ENCODE data around the gene FBLN7.

Gene FBLN7

DNA sequence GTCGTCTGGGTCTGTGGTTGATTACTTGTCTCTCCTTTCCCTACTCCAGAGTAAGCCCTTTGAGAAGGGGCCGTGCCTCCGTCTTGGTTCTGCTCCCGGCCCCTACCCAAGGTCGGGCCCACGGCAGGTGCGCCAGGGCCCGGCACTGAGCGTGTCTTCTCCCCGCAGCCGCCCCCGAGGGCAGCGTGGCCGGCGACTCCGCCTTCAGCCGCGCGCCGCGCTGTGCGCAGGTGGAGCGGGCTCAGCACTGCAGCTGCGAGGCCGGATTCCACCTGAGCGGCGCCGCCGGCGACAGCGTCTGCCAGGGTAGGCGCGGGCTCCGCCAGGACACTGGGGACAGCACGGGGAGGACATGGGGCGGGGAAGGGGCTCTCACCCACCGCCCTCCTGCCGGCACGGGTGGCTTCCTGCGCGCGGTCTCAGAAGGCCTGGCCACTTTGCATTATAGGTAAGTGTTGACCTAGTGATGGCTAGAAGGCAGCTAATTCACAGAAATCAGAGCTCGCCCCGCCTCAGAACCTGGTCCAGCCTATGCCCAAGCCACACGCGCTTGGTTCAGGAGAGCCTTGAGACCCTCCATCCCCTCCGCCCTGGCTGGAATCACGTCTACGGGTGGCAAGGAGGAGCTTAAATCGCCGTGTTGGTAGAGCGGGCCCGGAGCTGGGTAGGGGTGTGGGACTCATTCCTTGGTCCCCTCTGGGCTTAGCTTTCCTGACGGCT lies 43.5 kb downstream of the FBLN7 start:
- Histone ChIP-seq H3K4me1 (peaks cover 0 to 58% (median 49%) of the 10 kb centered on the region in 10 experiments; a peak in 18 of 20 replicates), H3K4me3 (no peak overlapping the region)

DNA sequence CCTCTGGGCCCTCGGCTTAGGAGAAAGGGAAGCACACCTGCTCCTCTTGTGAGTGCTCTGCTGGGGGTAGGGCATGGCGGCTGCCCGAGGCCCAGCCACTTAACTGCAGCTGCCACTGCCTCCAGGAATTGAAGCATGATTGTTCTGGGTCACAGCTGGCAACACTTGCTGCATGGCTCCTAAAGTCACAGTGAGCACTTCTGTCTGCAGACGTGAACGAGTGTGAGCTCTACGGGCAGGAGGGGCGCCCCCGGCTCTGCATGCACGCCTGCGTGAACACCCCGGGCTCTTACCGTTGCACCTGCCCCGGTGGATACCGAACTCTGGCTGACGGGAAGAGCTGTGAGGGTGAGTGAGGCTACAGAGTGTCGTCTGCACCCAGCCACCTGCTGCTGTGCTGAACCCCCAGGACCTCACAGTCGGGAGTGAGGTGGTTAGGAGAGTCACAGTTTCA lies 44.4 kb downstream of the FBLN7 start:
- Histone ChIP-seq H3K4me2 (peak overlapping the region in 9 of 11 experiments; percentile 52 to 77 (median 64); a peak in 17 of 22 replicates), H3K27ac (no peak overlapping the region), H3K4me1 (peaks cover 3 to 61% (median 58%) of the 10 kb centered on the region in 10 experiments; a peak in 19 of 20 replicates), H4K20me1 (no peaks in the 10 kb centered on the region), H3K27me3 (peaks cover 18 to 33% (median 24%) of the 10 kb centered on the region in 11 experiments), H3K4me3 (no peak overlapping the region), H3K36me3 (no peaks in the 10 kb centered on the region), H3K9me3 (replicated peaks in 1 of 11) (peaks cover 19 to 45% (median 35%) of the 10 kb centered on the region in 11 experiments), H3K9ac (no peak overlapping the region)
- no peak for TF ChIP-seq Cebpa-rat (IDR thresholded peaks at IDR 0.05)

More for the DNA sequence above, 43.5 kb downstream of the FBLN7 start:
- Histone ChIP-seq H3K9ac (no peak overlapping the region), H4K20me1 (no peaks in the 10 kb centered on the region), H3K4me2 (peak overlapping the region in 8 of 11 experiments; percentile 52 to 77 (median 64); a peak in 14 of 22 replicates), H3K27ac (no peak overlapping the region), H3K27me3 (peaks cover 18 to 33% (median 24%) of the 10 kb centered on the region in 11 experiments), H3K36me3 (no peaks in the 10 kb centered on the region), H3K9me3 (replicated peaks in 1 of 11) (peaks cover 19 to 37% (median 30%) of the 10 kb centered on the region in 11 experiments)
- no peak for TF ChIP-seq Cebpa-rat (IDR thresholded peaks at IDR 0.05)

GRCh38 chr2:112183327-112184025 lies 45.3 kb downstream of the FBLN7 start:
- TF ChIP-seq Cebpa-rat (IDR thresholded peaks at IDR 0.05) = no peak
- no peak overlapping the region for H3K4me3 ChIP-seq
- H3K36me3 ChIP-seq = no peaks in the 10 kb centered on the region
- H3K4me1 ChIP-seq = peaks cover 11 to 69% (median 66%) of the 10 kb centered on the region in 10 experiments
- no peaks in the 10 kb centered on the region for H4K20me1 ChIP-seq
- H3K4me2 ChIP-seq = peak overlapping the region in 9 of 11 experiments; percentile 52 to 77 (median 64); a peak in 18 of 22 replicates
- H3K9me3 ChIP-seq (replicated peaks in 1 of 11) = peaks cover 19 to 42% (median 33%) of the 10 kb centered on the region in 11 experiments
- peaks cover 18 to 33% (median 24%) of the 10 kb centered on the region in 11 experiments for H3K27me3 ChIP-seq
- H3K27ac ChIP-seq = no peak overlapping the region
- H3K9ac ChIP-seq = no peak overlapping the region

DNA sequence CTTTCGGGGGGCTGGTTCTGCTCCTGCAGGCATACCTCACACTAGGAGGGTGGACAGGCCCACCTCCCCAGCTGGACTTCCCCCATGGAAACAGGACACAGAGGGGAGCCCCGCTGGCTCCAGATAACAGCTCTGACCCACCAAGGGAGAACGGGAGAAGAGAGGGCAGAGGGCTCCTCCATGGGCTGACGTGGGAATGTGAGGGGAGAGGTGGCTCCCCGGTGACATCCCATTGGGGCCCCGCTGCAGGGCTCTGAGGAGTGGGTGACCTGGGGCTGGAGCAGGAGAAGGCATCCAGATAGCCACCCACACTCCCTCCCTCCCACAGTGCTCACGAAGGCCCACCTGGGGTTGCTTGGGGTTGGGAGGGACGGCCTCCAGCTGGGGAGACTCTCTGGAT lies 45.9 kb downstream of the FBLN7 start:
- peaks cover 18 to 33% (median 24%) of the 10 kb centered on the region in 11 experiments for H3K27me3 ChIP-seq
- H3K9me3 ChIP-seq (replicated peaks in 1 of 11) = peaks cover 19 to 36% (median 29%) of the 10 kb centered on the region in 11 experiments
- H3K4me2 ChIP-seq = peak overlapping the region in 9 of 11 experiments; percentile 52 to 77 (median 64); a peak in 18 of 22 replicates
- H3K9ac ChIP-seq = no peak overlapping the region
- H4K20me1 ChIP-seq = no peaks in the 10 kb centered on the region
- no peak for TF ChIP-seq Cebpa-rat (IDR thresholded peaks at IDR 0.05)
- H3K36me3 ChIP-seq = no peaks in the 10 kb centered on the region
- no peak overlapping the region for H3K4me3 ChIP-seq
- peaks cover 13 to 76% (median 71%) of the 10 kb centered on the region in 10 experiments for H3K4me1 ChIP-seq
- H3K27ac ChIP-seq = no peak overlapping the region

GRCh38 chr2:112185131-112185530 lies 46.9 kb downstream of the FBLN7 start:
- no peak overlapping the region for H3K9ac ChIP-seq
- H3K4me1 ChIP-seq = peaks cover 13 to 77% (median 71%) of the 10 kb centered on the region in 10 experiments
- H3K27me3 ChIP-seq = peaks cover 18 to 33% (median 24%) of the 10 kb centered on the region in 11 experiments
- H3K36me3 ChIP-seq = no peaks in the 10 kb centered on the region
- H3K4me3 ChIP-seq = no peak overlapping the region
- TF ChIP-seq Cebpa-rat (IDR thresholded peaks at IDR 0.05) = no peak
- peak overlapping the region in 8 of 11 experiments; percentile 54 to 81 (median 63); a peak in 17 of 22 replicates for H3K4me2 ChIP-seq
- H3K9me3 ChIP-seq (replicated peaks in 1 of 11) = peaks cover 12 to 28% (median 19%) of the 10 kb centered on the region in 11 experiments; a peak in 21 of 22 replicates
- no peak overlapping the region for H3K27ac ChIP-seq
- no peaks in the 10 kb centered on the region for H4K20me1 ChIP-seq

GRCh38 chr2:112187046-112187715 lies 49.0 kb downstream of the FBLN7 start:
- Histone ChIP-seq H4K20me1 (no peaks in the 10 kb centered on the region), H3K4me1 (peaks cover 13 to 68% (median 63%) of the 10 kb centered on the region in 10 experiments), H3K4me3 (no peak overlapping the region), H3K27ac (peak overlapping the region in 3 of 11 experiments; percentile 29 to 40 (median 30); a peak in 3 of 22 replicates), H3K36me3 (no peaks in the 10 kb centered on the region), H3K27me3 (peaks cover 2 to 19% (median 6%) of the 10 kb centered on the region in 11 experiments; a peak in 19 of 22 replicates), H3K4me2 (peak overlapping the region in 10 of 11 experiments; percentile 39 to 81 (median 63); a peak in 20 of 22 replicates), H3K9me3 (replicated peaks in 1 of 11) (peaks cover 0 to 11% (median 5%) of the 10 kb centered on the region in 11 experiments; a peak in 5 of 22 replicates), H3K9ac (no peak overlapping the region)
- TF ChIP-seq Cebpa-rat (IDR thresholded peaks at IDR 0.05) = no peak

DNA sequence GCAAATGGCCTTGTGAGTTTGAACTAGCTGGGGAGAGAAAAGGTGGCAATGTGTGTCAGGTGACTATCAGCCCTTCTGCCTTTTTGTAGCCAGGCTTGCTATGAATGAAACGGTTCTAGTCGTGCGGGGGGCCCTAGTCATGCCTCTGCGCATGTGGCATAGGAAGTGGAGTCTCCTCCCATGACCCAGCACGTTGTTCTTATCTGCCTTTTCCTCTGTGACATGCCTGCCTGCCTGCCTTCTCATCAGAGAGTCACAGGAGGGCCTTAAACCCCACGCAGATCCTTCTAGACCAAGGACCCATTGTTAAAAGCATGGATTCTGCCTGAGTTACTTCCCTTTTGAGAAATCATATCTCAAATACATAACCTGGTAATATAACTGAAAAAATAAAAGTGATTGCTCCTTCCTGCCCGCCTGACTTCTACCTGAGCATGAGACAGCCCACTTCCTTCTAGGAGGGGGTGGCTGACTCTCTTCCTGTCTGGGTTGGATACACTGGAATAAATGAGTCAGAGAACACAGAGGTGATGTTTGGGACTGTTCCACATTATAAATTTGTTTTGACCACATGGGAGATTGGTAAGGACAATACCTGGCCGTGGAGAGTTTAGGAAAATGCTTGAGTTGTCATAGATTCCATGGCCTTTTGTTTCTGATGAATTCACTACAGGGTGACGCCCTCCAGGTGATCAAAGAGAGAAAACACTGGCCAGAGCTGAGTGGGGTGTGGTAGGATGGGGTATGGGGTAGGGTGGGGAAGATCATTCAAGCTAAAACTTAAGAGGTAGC lies 49.8 kb downstream of the FBLN7 start:
- H4K20me1 ChIP-seq = no peaks in the 10 kb centered on the region
- H3K36me3 ChIP-seq = no peaks in the 10 kb centered on the region
- H3K27me3 ChIP-seq = peaks cover 0 to 10% (median 0%) of the 10 kb centered on the region in 11 experiments; a peak in 9 of 22 replicates
- H3K9me3 ChIP-seq (replicated peaks in 1 of 11) = peaks cover 0 to 11% (median 6%) of the 10 kb centered on the region in 11 experiments; a peak in 5 of 22 replicates
- H3K4me2 ChIP-seq = peak overlapping the region; percentile 39 to 81 (median 62)
- H3K4me3 ChIP-seq = no peak overlapping the region
- no peak overlapping the region for H3K9ac ChIP-seq
- peak overlapping the region in 5 of 11 experiments; percentile 0 to 40 (median 30); a peak in 6 of 22 replicates for H3K27ac ChIP-seq
- H3K4me1 ChIP-seq = peaks cover 13 to 60% (median 55%) of the 10 kb centered on the region in 10 experiments
- no peak for TF ChIP-seq Cebpa-rat (IDR thresholded peaks at IDR 0.05)
